Nephron (organoid): ENCODE results near the gene TBC1D7.

ENCODE experiments used
- H3K27ac Mint-ChIP-seq, 3 experiments: 2 replicates each; pipeline ENCODE4 v1.8.0; 2020; ENCODE audit warnings: mixed read lengths in 3 of 3, mild to moderate bottlenecking in 2 of 3, moderate library complexity in 1 of 3
- H3K27me3 Mint-ChIP-seq: 2 replicates; pipeline ENCODE4 v1.8.0; 2021; ENCODE audit warnings: low read depth, mild to moderate bottlenecking, moderate library complexity, mixed read lengths
- H3K36me3 Mint-ChIP-seq: 2 replicates; pipeline ENCODE4 v1.8.0; 2020; ENCODE audit warnings: low read depth, mixed read lengths
- H3K4me1 Mint-ChIP-seq: 2 replicates; pipeline ENCODE4 v1.8.0; 2020; ENCODE audit warnings: mixed read lengths
- H3K4me3 Mint-ChIP-seq, 3 experiments: 2 replicates each; pipeline ENCODE4 v1.8.0; 2020; ENCODE audit warnings: mild to moderate bottlenecking in 3 of 3, mixed read lengths in 3 of 3, moderate library complexity in 2 of 3
- H3K9me3 Mint-ChIP-seq: 2 replicates; pipeline ENCODE4 v1.8.0; 2020; ENCODE audit warnings: mixed read lengths
- TF ChIP-seq, protein P1 (sequence below), 3 experiments: fragments of 200-600 bp; sonication (generic); IDR thresholded peaks; one replicate each; pipeline ENCODE4 v1.5.0; 2021; ENCODE audit warnings: antibody characterized with exemption in 3 of 3; ENCODE audit not compliant: unreplicated experiment in 3 of 3

Gene TBC1D7

DNA sequence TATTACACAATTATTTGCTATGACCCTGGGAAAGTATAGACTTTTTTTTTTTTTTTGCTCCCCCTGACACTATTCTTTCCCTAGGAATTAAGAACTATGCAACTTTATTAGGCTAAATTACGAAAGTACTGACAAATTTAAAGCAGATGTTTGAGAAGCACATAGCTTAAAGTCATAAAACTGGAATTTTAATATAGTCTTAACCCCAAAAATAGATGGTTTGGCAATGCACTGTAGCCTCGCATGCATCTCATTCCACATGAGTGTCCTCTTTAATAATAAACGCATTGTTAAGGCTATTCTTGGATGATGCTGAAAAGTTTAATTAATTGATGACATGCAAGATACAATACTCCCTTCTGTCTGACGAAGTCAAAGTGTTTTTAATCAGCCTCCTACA lies 49.3 kb downstream of the TBC1D7 start:
- Mint-ChIP-seq H3K4me1 (peaks cover 13% of the 10 kb centered on the region), H3K36me3 (peaks cover 13% of the 10 kb centered on the region), H3K4me3 (no peak overlapping the region), H3K9me3 (peaks cover 6% of the 10 kb centered on the region), H3K27me3 (peaks cover 5% of the 10 kb centered on the region), H3K27ac (peak overlapping the region in 1 of 3 experiments; percentile 21)
- TF ChIP-seq, protein P1, sequence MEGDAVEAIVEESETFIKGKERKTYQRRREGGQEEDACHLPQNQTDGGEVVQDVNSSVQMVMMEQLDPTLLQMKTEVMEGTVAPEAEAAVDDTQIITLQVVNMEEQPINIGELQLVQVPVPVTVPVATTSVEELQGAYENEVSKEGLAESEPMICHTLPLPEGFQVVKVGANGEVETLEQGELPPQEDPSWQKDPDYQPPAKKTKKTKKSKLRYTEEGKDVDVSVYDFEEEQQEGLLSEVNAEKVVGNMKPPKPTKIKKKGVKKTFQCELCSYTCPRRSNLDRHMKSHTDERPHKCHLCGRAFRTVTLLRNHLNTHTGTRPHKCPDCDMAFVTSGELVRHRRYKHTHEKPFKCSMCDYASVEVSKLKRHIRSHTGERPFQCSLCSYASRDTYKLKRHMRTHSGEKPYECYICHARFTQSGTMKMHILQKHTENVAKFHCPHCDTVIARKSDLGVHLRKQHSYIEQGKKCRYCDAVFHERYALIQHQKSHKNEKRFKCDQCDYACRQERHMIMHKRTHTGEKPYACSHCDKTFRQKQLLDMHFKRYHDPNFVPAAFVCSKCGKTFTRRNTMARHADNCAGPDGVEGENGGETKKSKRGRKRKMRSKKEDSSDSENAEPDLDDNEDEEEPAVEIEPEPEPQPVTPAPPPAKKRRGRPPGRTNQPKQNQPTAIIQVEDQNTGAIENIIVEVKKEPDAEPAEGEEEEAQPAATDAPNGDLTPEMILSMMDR (IDR thresholded peaks at IDR 0.05; ENCODE audit: unreplicated experiment in 3 of 3) = no peak

GRCh38 chr6:13278164-13278563 lies 50.2 kb downstream of the TBC1D7 start:
- TF ChIP-seq, protein P1 (IDR thresholded peaks at IDR 0.05; ENCODE audit: unreplicated experiment in 3 of 3) = peak in 1 of 3 experiments; percentile 24
- Mint-ChIP-seq H3K9me3 (peaks cover under 1% of the 10 kb centered on the region), H3K27me3 (peaks cover 5% of the 10 kb centered on the region), H3K4me1 (peaks cover 18% of the 10 kb centered on the region), H3K27ac (no peak overlapping the region), H3K4me3 (no peak overlapping the region), H3K36me3 (peaks cover 6% of the 10 kb centered on the region)

- H3K27me3 Mint-ChIP-seq = peaks cover 5% of the 10 kb centered on the region
- H3K4me1 Mint-ChIP-seq = peaks cover 19% of the 10 kb centered on the region
- H3K4me3 Mint-ChIP-seq = no peak overlapping the region
- H3K27ac Mint-ChIP-seq = no peak overlapping the region
- H3K9me3 Mint-ChIP-seq = no peaks in the 10 kb centered on the region
- TF ChIP-seq, protein P1 (IDR thresholded peaks at IDR 0.05; ENCODE audit: unreplicated experiment in 3 of 3) = no peak
- H3K36me3 Mint-ChIP-seq = peaks cover 8% of the 10 kb centered on the region
Measured at GRCh38 chr6:13277231-13277630, 51.1 kb downstream of the TBC1D7 start.

DNA sequence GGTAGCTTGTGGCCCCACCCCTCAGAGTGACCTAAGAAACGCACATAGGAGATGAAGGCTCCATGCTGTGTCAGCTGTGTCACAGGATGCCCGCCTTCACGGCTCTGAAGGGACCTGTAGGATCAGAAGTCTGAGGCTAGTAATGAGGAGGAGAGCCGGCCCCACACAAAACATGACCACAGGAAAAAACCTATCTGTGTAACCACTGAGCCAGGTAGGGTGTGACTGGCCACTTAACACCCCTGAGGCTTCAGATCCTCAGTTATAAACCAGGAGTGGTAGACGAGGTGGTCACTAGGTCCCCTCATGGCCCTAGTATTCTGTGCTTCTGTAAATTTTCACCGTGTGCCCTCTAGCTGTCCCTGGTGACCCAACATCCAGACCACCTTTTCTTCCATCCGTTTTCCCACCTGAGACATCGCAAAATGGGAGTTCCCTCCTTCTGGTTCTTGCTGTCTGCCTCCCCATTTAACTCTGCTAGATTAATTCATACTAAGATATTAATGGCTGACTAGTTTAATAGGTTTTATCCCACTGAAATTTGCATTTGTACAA lies 52.8 kb downstream of the TBC1D7 start:
- no peak overlapping the region for H3K4me3 Mint-ChIP-seq
- peak overlapping the region in 1 of 3 experiments; percentile 62 for H3K27ac Mint-ChIP-seq
- no peaks in the 10 kb centered on the region for H3K27me3 Mint-ChIP-seq
- H3K9me3 Mint-ChIP-seq = no peaks in the 10 kb centered on the region
- TF ChIP-seq, protein P1 (IDR thresholded peaks at IDR 0.05; ENCODE audit: unreplicated experiment in 3 of 3) = no peak
- peaks cover 11% of the 10 kb centered on the region for H3K36me3 Mint-ChIP-seq
- peaks cover 19% of the 10 kb centered on the region for H3K4me1 Mint-ChIP-seq

DNA sequence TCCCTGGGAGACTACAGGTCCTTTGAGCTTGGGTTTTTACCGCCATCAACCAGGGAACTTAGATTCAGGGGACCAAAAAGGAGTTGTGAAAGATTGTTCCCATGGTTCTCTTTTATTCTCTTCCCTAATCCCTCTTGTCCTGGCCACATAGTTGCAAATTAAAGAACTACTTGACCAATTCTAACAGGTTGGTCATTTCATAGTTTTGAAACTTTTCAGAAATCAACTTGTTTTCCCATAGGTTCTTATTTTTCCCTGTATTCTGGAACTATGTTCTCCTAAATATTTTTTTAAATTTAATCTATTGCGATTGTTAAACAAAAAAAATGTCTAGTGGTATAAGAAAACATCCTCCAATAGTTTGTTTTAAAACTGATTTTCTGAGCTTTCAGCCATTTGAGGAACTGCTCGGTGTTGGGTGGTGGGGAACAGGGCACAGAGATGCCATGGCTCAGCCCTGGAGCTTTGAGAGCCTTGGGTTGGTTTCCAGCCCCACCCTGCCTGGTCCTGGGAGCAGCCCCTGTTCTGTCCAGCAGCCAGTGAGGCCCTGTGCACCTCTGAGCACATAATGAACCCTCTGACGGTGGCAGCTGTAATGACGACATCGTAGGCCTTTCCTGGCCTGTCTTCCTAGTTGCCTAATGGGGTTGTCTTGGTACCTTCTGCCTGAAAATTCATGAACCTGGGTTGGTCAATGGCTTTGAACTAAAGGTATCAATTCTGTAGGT lies 53.5 kb downstream of the TBC1D7 start:
- Mint-ChIP-seq H3K9me3 (no peaks in the 10 kb centered on the region), H3K4me1 (peaks cover 21% of the 10 kb centered on the region), H3K36me3 (peaks cover 11% of the 10 kb centered on the region), H3K27me3 (no peaks in the 10 kb centered on the region), H3K4me3 (no peak overlapping the region), H3K27ac (peak overlapping the region in 1 of 3 experiments; percentile 62)
- TF ChIP-seq, protein P1 (IDR thresholded peaks at IDR 0.05; ENCODE audit: unreplicated experiment in 3 of 3) = no peak
